ENCODE measurements around the gene PRPF38A. TPM values are rescaled to one million over a fixed set of nuclear protein-coding genes. Genes with fewer than 3 reads are reported as not detected.

PRPF38A gene
- total RNA-seq, 1 donor: 6.2 TPM

- no peak for DNase-seq (ENCODE audit: insufficient read length, low spot score, missing footprints)
- TF ChIP-seq CTCF (IDR thresholded peaks at IDR 0.05; ENCODE audit: extremely low read depth, low read depth, low read length): no peak
- H3K4me1 ChIP-seq (ENCODE audit: insufficient read depth, low read length): no peaks in the 10 kb centered on the region
- no peaks in the 10 kb centered on the region for H4K20me1 ChIP-seq (ENCODE audit: insufficient read depth, low read length)
- peaks cover 2% of the 10 kb centered on the region for H3K79me2 ChIP-seq (ENCODE audit: insufficient read depth, low read length)
- H3K9me3 ChIP-seq (ENCODE audit: low read depth, low read length): no peaks in the 10 kb centered on the region
- no peak overlapping the region for H3K4me2 ChIP-seq (ENCODE audit: insufficient read depth, low read length)
- no peak overlapping the region for H3K27ac ChIP-seq (ENCODE audit: low read depth, low read length)
- no peak overlapping the region for H2AFZ ChIP-seq (ENCODE audit: low read length)
- peaks cover 83% of the 10 kb centered on the region for H3K36me3 ChIP-seq (ENCODE audit: insufficient read depth, low read length)
- no peak overlapping the region for H3K4me3 ChIP-seq (ENCODE audit: insufficient read depth, low read length)
- no peaks in the 10 kb centered on the region for H3K27me3 ChIP-seq (ENCODE audit: insufficient read depth, low read length)
Measured at GRCh38 chr1:52413410-52413989, 9.1 kb downstream of the PRPF38A start.

- DNase-seq (ENCODE audit: insufficient read length, low spot score, missing footprints): no peak
- no peak for TF ChIP-seq CTCF (IDR thresholded peaks at IDR 0.05; ENCODE audit: extremely low read depth, low read depth, low read length)
- Histone ChIP-seq H3K36me3 (ENCODE audit: insufficient read depth, low read length) (peaks cover 81% of the 10 kb centered on the region), H3K27ac (ENCODE audit: low read depth, low read length) (no peak overlapping the region), H3K79me2 (ENCODE audit: insufficient read depth, low read length) (no peaks in the 10 kb centered on the region), H2AFZ (ENCODE audit: low read length) (no peak overlapping the region), H3K9me3 (ENCODE audit: low read depth, low read length) (no peaks in the 10 kb centered on the region), H3K27me3 (ENCODE audit: insufficient read depth, low read length) (no peaks in the 10 kb centered on the region), H3K4me1 (ENCODE audit: insufficient read depth, low read length) (no peaks in the 10 kb centered on the region), H3K4me2 (ENCODE audit: insufficient read depth, low read length) (no peak overlapping the region), H3K4me3 (ENCODE audit: insufficient read depth, low read length) (no peak overlapping the region), H4K20me1 (ENCODE audit: insufficient read depth, low read length) (no peaks in the 10 kb centered on the region)
Measured at GRCh38 chr1:52414942-52415341, 10.5 kb downstream of the PRPF38A start.

- H3K4me2 ChIP-seq (ENCODE audit: insufficient read depth, low read length): no peak overlapping the region
- no peak overlapping the region for H3K27ac ChIP-seq (ENCODE audit: low read depth, low read length)
- no peak for TF ChIP-seq CTCF (IDR thresholded peaks at IDR 0.05; ENCODE audit: extremely low read depth, low read depth, low read length)
- no peaks in the 10 kb centered on the region for H3K27me3 ChIP-seq (ENCODE audit: insufficient read depth, low read length)
- H3K4me1 ChIP-seq (ENCODE audit: insufficient read depth, low read length): no peaks in the 10 kb centered on the region
- no peaks in the 10 kb centered on the region for H3K9me3 ChIP-seq (ENCODE audit: low read depth, low read length)
- H3K79me2 ChIP-seq (ENCODE audit: insufficient read depth, low read length): no peaks in the 10 kb centered on the region
- no peak for DNase-seq (ENCODE audit: insufficient read length, low spot score, missing footprints)
- peaks cover 78% of the 10 kb centered on the region for H3K36me3 ChIP-seq (ENCODE audit: insufficient read depth, low read length)
- H2AFZ ChIP-seq (ENCODE audit: low read length): no peak overlapping the region
- H3K4me3 ChIP-seq (ENCODE audit: insufficient read depth, low read length): no peak overlapping the region
- H4K20me1 ChIP-seq (ENCODE audit: insufficient read depth, low read length): no peaks in the 10 kb centered on the region
Measured at GRCh38 chr1:52416811-52417210, 12.4 kb downstream of the PRPF38A start.

- H3K27ac ChIP-seq (ENCODE audit: low read depth, low read length): no peak overlapping the region
- no peak for DNase-seq (ENCODE audit: insufficient read length, low spot score, missing footprints)
- H3K4me1 ChIP-seq (ENCODE audit: insufficient read depth, low read length): peaks cover 15% of the 10 kb centered on the region
- no peaks in the 10 kb centered on the region for H4K20me1 ChIP-seq (ENCODE audit: insufficient read depth, low read length)
- no peaks in the 10 kb centered on the region for H3K9me3 ChIP-seq (ENCODE audit: low read depth, low read length)
- H3K4me3 ChIP-seq (ENCODE audit: insufficient read depth, low read length): no peak overlapping the region
- H3K4me2 ChIP-seq (ENCODE audit: insufficient read depth, low read length): no peak overlapping the region
- no peak overlapping the region for H2AFZ ChIP-seq (ENCODE audit: low read length)
- H3K36me3 ChIP-seq (ENCODE audit: insufficient read depth, low read length): peaks cover 44% of the 10 kb centered on the region
- no peaks in the 10 kb centered on the region for H3K27me3 ChIP-seq (ENCODE audit: insufficient read depth, low read length)
- H3K79me2 ChIP-seq (ENCODE audit: insufficient read depth, low read length): no peaks in the 10 kb centered on the region
- TF ChIP-seq CTCF (IDR thresholded peaks at IDR 0.05; ENCODE audit: extremely low read depth, low read depth, low read length): no peak
Measured at GRCh38 chr1:52420713-52421112, 16.3 kb downstream of the PRPF38A start.

Measured in osteoblast (primary cell).